HG02763 (cell line): ENCODE measurements around the gene DRICH1.
"Not testable (repeated sequence)": the region's sequence is repeated elsewhere in the genome, so short reads cannot be mapped to it uniquely, and the experiment has no call there.

Experiments
- ATAC-seq: cut with Tn5 transposase; IDR thresholded peaks from one replicate; pipeline ENCODE4 v1.9.1; 2021; ENCODE audit warnings: mild to moderate bottlenecking, moderate library complexity; ENCODE audit not compliant: unreplicated experiment

DRICH1 gene, protein sequence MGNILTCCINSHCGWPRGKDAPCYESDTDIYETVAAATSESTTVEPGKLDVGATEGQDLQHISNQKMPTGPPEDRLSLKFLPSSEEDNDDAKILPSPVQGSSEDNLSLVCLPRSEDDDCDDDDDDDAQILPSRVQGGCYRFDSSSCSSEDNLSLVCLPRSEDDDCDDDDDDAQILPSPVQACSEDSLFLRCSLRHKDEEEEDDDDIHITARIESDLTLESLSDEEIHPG

DNA sequence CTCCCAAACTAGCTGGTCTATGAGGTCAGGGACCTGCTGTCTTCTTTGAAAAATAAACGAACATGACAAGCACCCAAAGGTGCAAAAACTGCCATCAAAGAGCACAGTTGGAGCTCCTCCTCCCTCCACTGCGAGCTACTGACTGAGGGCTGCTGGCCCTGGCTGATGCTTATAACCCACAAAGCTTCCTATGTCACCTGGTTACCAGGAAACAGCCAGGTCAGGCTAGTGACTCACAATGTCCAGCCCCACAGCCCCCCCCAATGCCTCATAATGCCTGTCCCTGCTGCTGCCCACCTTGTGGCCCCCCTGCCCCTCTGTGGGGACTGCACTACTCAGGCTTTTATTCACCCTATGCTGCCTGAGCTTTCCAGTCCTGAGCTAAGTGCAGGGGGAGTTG, at the start of gene DRICH1:
Gene DRICH1 (minus strand): TSS at position 144 of the 400 bp plus-strand sequence. CDS start 298 bp downstream, outside the sequence.
- no peak for ATAC-seq

DNA sequence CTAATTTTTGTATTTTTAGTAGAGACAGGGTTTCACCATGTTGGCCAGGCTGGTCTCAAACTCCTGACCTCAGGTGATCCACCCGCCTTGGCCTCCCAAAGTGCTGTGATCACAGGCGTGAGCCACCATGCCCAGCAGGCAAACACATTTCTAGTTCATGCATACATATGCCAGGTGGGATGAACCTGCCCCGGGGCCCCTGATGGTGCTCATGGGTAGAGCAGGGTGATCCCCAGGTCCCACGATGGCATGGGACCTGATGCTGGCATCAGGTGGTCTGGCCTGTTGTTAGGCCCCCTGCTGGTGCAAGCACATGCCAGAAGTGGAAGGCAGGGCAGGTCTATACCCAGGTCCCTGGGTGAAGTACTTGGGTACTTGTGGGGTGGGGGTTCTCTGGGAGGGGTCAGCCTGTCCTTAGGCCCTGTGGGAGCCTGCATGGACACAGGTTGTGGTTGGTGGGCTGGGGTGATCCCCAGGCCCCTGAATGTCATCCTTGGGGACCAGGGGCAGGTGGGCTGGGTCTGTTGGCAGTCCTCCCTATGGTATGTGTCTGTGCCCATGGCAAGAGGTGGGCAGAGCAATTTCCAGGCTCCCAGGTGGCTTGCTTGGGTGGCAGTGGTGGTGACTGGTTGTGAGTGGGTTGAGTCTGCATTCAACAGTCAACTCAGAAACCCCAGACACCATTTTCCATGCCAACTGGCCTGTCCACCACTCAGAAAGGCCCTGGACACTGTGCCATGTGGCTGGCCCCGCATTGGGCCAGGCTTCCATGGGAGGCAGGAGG, 49.1 kb upstream of the DRICH1 start:
- no peak for ATAC-seq

DNA sequence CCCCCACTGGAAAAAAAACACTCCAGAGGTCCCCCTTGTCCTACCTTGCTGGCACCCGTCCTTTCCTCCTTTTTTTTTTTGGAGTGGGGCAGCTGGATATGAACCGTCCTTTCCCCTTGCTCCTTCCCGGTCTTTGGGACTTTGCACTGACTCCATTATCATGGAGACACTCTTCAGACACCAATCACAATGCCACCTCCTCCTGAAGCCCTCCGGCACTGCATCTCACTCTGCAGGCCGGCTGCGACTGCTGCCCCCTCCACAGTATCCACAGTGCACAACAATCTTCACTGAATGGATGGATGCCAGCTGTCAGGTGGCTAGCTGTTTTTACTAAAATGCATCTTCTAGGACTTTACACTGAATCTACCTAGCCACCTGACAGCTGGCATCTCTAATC, 46.0 kb upstream of the DRICH1 start:
- ATAC-seq, result no peak

DNA sequence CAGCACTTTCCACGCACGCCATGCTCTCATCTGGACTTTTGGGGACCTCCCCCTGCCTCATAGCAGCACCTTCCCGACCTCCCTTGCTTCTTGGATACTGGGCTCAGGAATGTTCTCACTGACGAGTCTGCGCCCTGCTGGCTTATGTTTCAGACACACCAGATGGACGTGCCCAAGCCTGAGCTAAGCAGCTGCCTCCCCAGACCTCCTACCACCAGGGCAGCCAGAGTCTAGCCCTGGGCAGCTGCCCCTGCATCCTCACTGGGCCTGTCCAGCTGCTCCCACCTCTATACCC, 45.5 kb upstream of the DRICH1 start:
- ATAC-seq, result no peak

DNA sequence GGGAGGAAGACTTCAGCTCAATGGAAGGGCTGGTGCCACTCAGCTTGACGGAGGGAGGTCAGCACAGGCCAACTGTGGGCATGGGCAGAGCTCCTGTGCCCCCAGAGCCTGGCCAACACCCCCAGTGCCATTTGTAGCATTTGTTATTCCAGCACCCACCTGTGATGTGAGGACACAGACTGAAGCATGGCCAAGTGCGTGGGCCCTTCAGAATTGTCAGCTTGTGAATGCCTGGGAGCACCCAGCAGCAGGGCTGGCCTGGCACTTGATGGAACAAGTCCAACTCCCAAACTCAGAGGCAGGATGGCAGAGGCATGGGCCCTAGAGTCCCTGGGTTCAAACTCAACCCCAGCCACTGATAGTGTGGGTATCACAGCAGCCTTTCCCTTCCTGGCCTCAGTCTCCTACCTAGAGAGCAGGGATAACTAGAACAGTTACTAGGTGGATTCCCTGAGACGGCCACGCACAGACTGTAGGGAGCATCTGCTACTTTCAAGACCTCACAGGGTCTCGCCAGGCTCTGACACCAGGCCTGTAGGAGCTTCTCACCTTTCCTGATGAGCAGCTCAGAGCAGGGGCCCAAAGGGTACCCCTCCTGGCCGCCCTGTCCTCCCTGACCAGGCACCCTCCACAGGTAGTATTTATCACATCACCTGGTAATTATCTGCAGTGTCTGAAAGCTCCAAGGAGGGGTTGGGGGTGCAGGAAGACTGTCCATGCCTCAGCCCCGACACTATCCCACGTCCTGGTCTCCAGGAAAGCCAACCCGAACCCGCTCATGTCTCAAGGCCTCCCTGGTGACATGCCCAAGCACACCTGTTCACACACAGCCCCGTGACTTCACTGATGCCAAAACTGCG, 45.0 kb upstream of the DRICH1 start:
- ATAC-seq, result not testable (repeated sequence)

DNA sequence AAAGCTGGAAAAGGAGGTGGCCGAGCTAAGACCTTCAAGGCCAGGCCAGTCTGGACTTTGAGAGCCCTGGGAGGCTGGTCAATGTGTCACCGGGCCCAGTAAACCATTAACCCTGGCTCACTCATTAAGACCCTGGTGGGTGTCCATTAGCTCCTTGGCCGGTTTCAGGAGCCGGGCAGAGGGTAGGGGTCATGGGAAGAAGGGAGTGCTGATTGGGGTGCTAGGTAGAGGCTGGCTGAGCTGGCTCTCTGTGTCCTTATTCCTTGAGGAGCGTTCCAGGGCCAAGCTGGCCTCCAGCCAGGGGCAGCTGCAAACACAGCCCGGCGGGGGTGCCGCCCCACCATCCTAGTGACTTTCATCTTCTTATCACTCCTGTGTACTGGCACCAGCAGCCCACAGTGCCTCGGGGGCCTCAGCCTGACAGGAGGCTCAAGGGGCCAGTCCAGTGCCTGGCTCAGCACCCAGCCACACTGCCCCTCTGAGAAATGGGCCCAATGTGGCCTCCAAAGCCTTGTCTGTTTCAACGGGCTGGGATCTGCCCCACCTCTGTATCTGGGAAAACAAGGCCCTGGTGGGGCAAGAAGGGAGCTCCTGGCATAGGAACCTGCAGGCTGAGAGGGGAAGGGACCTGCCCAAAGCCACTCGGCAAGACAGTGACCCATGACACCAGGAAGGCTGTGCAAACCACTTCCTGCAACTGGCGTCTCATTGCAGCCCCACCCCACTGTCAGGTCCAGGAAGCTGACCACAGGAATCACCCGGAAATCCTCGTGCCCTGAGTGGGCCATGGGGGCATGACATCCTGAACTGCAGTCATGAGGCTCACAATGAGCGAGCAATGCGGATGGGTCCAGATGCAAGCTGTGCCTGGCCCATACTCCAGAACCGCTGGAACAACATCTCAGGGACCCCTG, 43.6 kb upstream of the DRICH1 start:
- ATAC-seq, result no peak

DNA sequence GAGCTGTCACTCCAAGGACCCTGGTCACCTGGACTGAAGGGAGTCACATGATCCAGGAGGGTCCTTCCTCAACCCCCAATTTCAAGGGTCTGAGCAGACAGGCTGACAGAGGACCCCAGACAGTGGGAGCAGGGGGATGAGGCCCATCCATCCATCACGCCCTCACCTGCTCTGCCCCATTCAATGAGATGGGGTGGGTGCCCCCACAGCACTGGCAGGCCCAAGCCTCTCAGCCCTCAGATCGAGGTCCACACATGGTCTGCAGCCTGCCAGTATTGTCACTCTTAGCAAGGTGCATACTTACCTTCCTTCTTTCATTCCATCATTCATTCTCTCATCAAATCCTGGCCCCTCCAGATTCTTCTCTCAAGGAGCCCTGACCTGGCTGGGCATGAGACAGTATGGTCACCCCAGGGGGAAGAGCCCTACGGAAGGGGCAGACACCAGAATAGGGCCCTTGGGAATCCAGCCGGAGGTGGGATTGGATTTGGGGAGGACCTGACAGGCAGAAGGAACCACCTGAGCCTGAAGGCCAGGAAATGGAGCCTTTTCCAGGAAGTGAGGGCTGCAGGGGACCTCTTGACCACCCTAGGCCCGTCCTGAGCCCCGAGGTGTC, 42.9 kb upstream of the DRICH1 start:
- ATAC-seq, result not testable (repeated sequence)

DNA sequence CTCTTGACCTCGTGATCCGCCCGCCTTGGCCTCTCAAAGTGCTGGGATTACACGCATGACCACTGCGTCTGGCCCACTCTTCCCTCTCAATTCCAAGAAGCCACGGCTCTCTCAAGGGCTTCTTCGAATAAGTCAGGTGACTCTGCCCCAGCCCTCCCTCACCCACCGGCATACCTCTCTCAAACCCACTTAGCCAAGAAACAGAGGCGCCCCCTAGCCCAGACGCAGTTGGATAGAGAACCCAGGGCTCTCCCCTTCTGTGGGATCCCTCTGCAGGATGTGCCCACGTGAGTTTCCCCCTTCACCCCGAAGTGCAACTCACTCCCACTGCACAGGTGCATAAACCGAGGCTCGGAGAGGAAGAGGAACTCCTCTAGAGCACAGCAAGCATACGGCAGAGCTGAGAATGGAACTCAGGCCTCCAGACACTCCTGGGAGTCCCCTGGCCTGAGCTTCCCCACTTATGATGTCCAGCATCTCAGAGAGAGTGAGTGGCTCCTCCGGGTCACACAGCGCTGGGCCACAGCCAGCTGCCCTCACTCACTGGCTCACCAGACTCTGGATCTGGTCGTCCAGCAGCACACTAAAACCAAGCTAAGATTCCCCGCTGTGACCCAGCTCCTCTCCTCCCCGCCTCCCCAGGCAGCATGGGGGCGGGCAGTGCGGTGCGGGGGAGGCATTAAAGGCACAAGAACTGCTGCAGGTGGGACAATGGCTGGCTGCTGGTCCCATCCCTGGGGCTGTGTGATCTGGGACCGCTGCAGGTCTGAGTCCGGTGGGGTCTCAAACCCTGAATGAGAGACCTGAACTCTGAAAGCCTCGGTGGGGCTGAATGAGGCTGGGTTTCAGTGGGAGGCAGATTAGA, 41.9 kb upstream of the DRICH1 start:
- ATAC-seq, result no peak

DNA sequence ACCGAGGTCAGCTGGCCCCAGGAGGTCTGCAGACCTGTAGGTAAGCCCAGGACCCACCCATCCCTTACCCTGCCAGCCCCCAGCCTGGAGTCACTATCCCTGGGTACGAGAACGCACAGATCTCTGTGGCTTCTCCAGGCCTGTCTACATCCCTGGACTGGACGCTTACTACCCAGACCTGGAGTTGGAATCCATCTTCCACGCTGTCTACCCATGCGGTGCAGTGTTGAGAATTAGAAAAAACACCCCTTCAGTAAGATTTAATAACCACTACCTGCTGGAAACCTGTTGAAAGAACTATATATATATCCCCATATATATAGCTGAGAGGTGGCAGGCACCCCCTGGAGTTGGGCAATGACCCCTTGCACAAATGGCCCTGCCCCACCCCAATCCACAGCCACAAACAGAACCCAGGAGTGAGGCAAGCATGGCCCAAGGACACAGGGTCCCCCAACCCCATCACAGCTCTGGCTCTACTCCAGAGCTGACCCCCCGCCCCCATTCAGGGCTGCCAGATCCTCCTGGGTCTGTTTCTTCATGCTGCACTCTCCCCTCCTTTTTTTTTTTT, 41.0 kb upstream of the DRICH1 start:
- no peak for ATAC-seq

DNA sequence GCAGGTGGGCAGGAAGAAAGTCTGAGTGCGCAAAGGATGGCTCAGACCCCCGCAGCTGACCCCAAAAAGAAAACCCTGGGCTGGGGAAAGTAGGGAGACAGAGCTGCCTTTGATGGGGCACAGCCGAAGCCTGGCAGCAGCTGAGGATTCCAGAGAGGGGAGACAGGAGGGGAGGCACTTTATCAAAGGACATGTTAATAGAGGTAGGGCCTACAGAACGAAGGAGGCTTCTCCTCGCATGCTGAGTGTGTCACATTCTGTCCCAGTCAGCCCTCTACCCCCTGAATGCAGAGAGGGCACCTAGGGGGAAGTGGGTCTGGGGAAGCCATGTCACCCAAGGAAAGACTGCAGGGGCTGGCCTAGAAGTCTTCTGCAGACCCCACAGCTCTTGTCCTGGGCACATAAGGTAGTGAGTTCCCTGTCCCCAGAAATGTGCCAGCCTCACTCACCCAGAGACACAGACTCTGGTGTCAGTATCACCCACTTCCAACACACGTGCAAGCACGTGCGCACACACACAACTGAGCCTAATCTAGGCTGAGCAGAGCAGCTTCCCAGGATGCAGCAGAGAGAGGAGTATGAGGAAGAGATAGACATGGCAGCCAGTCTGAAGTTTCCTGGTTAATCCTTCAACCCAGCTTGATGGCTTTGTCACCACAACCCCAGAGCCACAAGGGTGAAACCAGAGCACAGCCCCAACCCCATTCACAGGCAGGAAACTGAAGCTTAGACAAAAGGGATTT, 40.4 kb upstream of the DRICH1 start:
- not testable (repeated sequence) for ATAC-seq

DNA sequence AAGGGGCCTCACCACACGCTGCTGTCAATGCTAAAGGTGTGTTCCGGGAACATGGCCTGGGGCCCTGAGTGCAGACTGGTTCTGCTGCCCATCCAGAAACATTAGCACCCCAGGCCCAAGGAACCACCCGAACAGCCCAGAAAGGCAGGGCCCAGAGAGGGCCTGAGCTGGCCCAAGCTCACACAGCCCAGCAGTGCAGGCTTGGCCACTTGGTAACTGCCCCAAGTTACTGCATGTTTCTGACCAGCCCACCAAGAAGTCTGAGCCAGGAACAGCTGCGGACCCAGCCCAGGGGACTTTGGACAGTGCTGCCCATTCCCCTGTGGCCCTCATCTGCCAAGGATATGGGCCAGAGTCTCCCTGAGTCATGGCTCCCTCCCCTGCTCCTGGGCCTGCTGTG, 39.3 kb upstream of the DRICH1 start:
- not testable (repeated sequence) for ATAC-seq

DNA sequence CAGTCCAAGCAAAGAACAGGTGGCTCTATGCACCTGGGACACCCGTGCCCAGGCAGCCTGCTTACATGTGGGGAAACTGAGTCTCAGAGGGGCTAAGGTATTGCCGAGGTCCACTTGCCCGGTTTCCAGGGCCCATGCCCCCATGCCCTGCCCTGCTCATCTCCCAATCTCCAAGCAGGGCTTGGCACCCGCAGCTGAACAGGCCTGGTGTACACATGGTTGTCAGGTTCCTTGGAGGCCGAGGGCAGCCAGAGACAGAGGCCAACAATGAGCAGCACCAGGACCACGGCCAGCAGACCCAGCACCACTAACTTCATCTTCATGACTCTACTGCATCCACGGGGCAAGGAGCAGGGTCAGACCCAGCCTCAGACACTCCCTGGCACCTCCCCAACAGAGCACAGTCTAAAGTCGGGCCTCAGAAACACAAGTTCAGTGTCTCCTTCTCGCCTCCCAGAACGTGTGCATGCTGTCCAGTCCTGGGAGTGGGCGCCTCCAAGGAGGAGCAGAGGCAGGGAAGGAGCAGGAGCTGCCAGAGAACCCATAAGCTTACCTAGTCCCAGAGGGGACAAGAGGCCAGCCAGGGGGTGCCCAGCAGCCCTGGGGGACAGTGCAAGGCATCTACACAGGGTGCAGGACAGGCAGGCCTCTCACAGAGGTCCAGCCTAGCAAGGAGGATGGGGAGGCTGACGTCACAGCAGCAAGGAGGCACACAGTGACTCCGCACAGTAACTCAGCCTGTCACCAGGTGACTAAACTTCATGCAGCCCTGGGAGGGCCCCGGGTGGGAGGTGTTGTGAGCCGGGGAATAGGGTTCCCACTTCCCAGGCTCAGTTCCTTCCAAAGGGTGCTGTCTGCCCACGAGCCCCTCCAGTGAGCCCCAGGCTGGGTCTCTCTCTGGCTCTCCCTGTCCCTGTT, 38.5 kb upstream of the DRICH1 start:
- no peak for ATAC-seq

DNA sequence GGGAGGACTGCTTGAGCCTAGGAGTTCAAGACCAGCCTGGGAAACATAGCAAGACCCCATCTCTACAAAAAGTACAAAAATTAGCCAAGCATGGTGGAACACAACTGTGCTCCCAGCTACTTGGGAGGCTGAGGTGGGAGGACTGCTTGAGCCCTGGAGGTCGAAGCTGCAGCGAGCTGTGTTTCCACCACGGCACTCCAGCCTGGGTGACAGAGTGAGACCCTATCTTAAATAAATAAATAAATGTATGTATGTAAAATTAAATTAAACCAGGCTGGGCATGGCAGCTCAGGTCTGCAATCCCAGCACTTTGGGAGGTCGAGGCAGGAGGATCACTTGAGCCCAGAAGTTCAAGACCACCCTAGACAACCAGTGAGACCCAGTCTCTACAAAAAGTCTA, 28.3 kb upstream of the DRICH1 start:
- not testable (repeated sequence) for ATAC-seq

DNA sequence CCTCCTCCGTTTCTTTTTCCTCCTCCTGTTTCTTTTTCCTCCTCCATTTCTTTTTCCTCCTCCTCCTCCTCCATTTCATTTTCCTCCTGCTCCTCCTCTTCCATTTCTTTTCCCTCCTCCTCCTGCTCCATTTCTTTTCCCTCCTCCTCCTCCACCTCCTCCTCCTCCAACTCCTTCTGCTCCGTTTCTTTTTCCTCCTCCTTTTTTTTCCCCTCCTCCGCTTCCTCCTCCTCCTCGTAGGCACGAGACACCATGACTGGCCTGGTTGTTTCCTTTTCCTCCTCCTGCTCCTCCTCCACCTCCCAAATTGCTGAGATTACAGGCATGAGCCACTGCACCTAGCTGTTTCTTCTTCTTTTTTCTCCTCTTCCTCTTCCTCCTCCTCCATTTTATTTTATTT, 25.6 kb upstream of the DRICH1 start:
- no peak for ATAC-seq

DNA sequence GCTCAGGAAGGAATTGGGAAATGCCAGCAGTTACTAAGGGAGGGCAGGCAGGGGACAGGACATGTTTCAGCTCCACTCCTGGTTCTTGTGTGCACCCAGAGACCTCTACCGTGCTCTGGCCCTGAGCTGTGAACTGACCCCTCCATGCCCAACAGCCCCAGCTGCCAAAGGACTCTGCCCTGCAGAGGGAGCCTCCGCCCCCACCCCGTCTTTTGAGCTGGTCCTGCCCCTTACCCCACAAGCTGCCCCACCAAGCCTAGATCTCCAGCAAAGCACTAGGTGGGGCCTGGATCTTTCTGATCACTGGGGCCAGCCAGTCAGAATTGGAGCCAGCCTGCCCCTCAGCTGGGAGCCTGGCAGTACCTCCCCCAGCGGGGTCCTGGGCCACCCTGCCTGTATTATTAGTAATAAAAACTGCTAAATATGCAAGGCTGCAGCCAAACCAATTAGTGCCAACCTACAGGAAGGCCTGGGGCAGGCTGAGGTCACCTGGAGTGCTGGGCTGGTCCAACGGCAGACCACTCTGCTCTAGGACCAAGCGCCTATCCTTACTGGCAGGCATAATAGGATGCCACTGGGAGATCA, 23.9 kb upstream of the DRICH1 start:
- ATAC-seq, result no peak

DNA sequence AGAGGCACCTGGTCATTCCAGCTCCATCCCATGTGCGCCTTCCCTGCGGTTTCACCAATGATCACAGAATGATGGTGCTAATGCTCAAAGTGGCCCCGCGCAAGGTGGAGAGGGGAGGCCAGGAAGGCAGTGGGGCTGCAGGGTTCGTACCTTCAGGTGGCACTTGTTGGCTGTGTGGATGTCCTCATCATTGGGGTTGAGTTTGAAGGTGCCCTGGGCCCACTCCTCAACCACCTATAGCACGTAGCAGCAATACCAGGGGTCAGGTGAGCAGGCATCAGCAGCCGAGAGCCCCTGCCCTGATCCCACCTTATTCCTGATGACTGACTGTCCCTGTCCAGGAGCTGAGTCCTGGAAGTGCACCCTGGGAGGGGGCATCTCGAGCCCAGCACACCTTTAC, 20.6 kb upstream of the DRICH1 start:
- no peak for ATAC-seq

DNA sequence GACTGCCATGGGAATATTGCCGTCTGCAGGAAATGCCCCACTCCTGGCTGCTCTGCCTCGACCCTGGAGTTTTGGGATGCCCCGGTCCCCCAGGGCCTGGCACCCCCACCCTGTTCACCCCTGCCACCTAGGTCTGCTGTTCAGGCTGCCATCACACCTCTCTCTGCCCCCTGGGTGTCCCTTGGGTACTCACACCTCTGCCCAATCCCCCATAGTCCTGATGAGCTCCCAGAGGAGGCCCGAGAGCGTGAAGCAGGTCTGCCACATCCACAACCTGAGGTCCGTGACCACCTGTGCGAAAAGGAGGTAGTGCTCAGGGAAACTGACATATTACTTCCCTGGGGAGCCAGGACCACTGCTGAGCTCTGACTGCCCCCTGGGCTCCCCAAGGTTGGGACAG, 20.2 kb upstream of the DRICH1 start:
- ATAC-seq, result no peak
